Measurements from ENCODE around the gene CELF3.
"Not testable (repeated sequence)": the region's sequence is repeated elsewhere in the genome, so short reads cannot be mapped to it uniquely, and the experiment has no call there.

CELF3 gene

GRCh38 chr1:151693057-151693651 lies 23.4 kb downstream of the CELF3 start:
- peak; percentile 7 for DNase-seq

GRCh38 chr1:151692226-151692625 lies 24.4 kb downstream of the CELF3 start:
- DNase-seq, result no peak

GRCh38 chr1:151689494-151689893 lies 27.1 kb downstream of the CELF3 start:
- DNase-seq, result no peak

- DNase-seq, result no peak
Measured at GRCh38 chr1:151686561-151686960, 30.0 kb downstream of the CELF3 start.

- no peak for DNase-seq
Measured at GRCh38 chr1:151684128-151684527, 32.5 kb downstream of the CELF3 start.

- DNase-seq, result not testable (repeated sequence)
Measured at GRCh38 chr1:151682901-151683300, 33.7 kb downstream of the CELF3 start.

- no peak for DNase-seq
Measured at GRCh38 chr1:151681923-151682322, 34.7 kb downstream of the CELF3 start.

GRCh38 chr1:151680826-151681225 lies 35.8 kb downstream of the CELF3 start:
- DNase-seq, result no peak

GRCh38 chr1:151680391-151680790 lies 36.2 kb downstream of the CELF3 start:
- DNase-seq, result no peak

GRCh38 chr1:151673407-151673806 lies 43.2 kb downstream of the CELF3 start:
- DNase-seq, result no peak

- not testable (repeated sequence) for DNase-seq
Measured at GRCh38 chr1:151670036-151670675, 46.4 kb downstream of the CELF3 start.

GRCh38 chr1:151668090-151668489 lies 48.5 kb downstream of the CELF3 start:
- DNase-seq, result no peak

GRCh38 chr1:151661751-151662150 lies 54.9 kb downstream of the CELF3 start:
- peak; percentile 3 for DNase-seq

- no peak for DNase-seq
Measured at GRCh38 chr1:151655371-151655770, 61.2 kb downstream of the CELF3 start.

GRCh38 chr1:151653397-151653796 lies 63.2 kb downstream of the CELF3 start:
- DNase-seq, result no peak
